HCEC 1CT (cell line): ENCODE results near the gene CCDC171.

Experiments
- DNase-seq: peaks from one replicate; pipeline ENCODE4 v3.0.0-alpha.2; 2017

Gene CCDC171

DNA sequence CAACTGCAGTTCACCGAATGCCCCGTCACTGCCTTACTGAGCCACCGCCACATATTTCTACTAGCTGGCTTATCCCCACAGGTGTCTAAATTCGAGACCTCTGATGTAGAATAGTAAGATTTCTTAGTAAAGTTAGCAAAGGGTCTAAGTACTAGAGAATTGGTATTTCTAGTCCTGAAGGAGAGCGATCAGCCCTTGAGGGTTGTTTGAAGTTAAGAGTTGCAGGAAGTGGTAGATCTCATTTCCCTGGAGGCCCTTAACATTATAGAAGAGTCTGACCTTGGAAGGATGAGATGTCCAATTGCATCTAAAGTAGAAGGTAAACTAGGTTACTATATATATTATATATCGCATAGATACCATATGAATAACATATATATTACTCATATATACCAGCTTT lies 451.8 kb downstream of the CCDC171 start:
- no peak for DNase-seq

DNA sequence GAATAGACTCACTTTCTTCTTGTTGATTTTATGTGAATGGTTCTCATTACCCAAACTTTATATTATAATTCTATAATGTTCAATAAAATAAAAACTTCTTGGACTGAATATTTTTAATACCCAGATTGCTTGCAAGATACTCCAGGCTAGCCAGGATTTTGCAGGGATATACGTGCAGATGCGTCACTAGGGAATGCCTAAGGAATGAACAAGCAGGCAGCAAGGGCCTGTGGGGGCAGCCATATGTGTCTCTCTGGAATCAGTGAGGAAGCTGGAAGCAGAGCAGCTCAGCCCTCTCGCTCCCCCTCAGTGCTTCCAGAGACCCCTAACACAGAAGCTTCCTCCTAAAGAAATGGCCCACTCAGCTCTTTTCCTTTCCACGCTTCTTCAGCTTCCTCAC lies 457.4 kb downstream of the CCDC171 start:
- DNase-seq: no peak

DNA sequence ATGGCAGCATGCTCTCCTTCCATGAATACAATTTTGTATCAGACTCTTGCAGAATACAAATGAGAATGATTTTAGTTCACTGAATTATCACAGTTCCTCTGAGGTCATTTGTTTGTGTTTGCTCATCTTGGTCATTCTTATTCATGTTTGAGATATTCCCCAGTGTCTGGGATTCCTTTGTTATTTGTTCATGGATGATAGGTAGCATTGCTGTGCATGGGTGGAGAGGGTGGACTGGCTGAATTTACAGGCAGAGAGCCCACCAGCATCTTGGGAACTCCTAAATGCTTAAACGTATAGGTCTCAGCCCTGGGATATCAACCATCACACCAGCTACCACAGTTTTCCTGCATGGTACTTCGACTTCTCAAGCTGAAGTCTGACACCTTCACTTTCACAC lies 459.8 kb downstream of the CCDC171 start:
- DNase-seq: peak; percentile 62

DNA sequence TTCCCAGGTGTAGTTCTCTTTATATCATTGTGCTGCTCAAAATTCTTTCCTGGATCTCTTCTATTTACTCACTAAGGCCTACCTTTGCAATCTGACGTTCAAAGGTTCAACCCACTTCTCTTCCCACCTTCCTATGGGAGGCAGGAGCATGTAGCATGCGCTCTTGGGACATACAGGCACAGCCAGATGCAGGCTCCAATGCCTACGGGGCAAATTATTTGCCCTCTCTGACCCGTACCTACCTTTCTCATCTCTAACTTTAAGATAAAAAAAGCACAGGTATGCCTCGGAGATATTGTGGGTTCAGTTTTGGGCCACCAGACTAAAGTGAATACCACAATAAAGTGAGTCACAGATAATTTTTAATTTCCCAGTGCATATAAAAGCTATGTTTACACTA lies 460.5 kb downstream of the CCDC171 start:
- no peak for DNase-seq

DNA sequence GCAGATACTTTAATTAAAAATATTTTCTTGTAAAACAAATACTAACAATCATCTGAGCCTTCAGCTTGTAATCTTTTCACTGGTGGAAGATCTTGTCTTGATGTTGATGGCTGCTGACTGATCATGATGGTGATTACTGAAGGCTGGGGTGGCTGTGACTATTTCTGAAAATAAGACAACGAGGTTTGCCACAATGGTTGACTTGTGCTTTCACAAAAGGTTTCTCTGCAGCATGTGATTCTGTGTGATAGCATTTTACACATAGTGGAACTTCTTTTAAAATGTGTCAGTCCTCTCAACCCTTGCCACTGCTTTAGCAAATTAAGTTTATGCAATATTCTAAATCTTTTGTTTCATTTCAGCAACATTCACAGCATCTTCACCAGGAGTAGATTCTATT lies 461.0 kb downstream of the CCDC171 start:
- no peak for DNase-seq

DNA sequence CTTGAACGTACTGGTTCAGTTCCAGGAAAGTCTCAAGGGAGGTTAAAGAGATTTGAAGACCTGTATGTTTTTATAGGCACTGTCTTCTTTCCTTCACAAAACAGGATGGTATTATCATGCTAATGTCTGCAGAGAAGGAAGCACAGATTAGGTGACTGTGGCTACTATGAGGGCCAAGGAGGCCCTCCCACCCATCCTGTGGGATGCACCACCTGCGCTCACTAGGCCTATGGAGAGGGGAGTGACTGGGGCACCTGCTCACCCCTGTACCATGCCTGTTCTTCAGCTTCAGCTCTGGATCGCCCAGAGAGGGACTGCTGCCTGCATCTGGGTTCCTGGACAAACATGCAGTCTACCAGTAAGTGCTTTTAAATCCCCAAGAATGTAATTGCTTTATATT lies 469.4 kb downstream of the CCDC171 start:
- no peak for DNase-seq

DNA sequence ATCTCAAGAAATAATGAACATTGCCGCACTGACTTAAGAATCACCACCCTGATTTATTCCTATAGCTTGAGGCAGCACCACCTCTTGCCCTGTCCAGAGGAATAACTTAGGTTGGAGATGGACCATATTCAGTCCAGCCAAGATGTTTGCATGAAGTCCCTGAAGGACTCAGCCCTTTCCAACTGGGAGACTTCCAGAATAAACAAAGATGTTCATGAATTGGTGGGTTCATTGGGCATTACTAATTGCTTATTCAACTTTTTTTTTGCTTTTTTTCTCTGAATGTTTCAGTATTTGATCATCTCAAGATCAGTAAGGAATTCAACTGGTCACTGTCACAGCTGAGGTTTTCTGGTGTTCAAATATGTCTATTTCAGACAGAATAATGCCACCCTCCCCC lies 470.6 kb downstream of the CCDC171 start:
- peak; percentile 86 for DNase-seq
